ENCODE measurements around the gene PLEKHA6. TPM values are rescaled to one million over a fixed set of nuclear protein-coding genes. Genes with fewer than 3 reads are reported as not detected.

The PLEKHA6 gene
- total and polyA plus RNA-seq, 2 of the 4 experiments (the other 2 are of a cell fraction): 8.2 to 19.9 TPM

DNA sequence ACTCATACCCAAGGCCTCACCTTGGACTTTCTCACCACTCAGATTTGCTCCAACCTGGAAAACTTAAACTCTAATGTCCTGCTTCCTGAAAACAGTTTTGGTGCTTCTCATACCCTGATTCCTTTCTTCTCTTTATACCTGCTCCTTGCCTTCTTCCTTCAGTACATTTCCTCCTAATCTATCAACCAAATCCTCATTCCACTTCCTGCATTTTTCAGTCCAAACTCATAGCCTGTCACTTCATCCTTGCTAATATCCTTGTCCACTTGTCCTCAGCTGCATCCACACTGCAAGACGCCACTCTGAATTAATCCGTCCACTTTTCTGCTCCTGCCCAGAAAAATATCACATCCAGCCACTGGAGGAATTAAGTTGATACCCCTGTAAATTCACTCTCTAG is 26.0 kb upstream of the PLEKHA6 start:
- H4K20me1 ChIP-seq (ENCODE audit: insufficient read depth, low read length): no peaks in the 10 kb centered on the region
- CTCF ChIA-PET: interaction anchor here (0.6 kb wide), 1 partner anchor 1568 kb away, joined by 4 read pairs; no protein-coding TSS in a partner anchor
- no peak overlapping the region for H2AK9ac ChIP-seq (replicated peaks; ENCODE audit: low read depth, low read length, poor library complexity)
- no peak overlapping the region for H2BK120ac ChIP-seq (ENCODE audit: low read depth, low read length)
- no peak overlapping the region for H3K27ac ChIP-seq (ENCODE audit: insufficient read depth, low read length)
- H3K4me2 ChIP-seq (ENCODE audit: low read depth, low read length): no peak overlapping the region
- no peak overlapping the region for H4K91ac ChIP-seq (ENCODE audit: insufficient read depth, low read depth, low read length)
- peaks cover 29% of the 10 kb centered on the region for H3K27me3 ChIP-seq (ENCODE audit: control insufficient read depth, insufficient read depth, low read length)
- no peak overlapping the region for H2BK5ac ChIP-seq (ENCODE audit: low read depth, low read length, poor library complexity, severe bottlenecking)
- no peak overlapping the region for H3K9ac ChIP-seq (ENCODE audit: low read depth, low read length)
- H2AFZ ChIP-seq (replicated peaks; ENCODE audit: low read length, poor library complexity): no peak overlapping the region
- TF ChIP-seq MXI1 (IDR thresholded peaks at IDR 0.05; ENCODE audit: borderline replicate concordance, low read depth, low read length): no peak
- TF ChIP-seq RFX5 (IDR thresholded peaks at IDR 0.05; ENCODE audit: low read depth, low read length): no peak
- no peak for TF ChIP-seq SMC3 (IDR thresholded peaks at IDR 0.05; ENCODE audit: low read depth, low read length)
- TF ChIP-seq, protein P1, sequence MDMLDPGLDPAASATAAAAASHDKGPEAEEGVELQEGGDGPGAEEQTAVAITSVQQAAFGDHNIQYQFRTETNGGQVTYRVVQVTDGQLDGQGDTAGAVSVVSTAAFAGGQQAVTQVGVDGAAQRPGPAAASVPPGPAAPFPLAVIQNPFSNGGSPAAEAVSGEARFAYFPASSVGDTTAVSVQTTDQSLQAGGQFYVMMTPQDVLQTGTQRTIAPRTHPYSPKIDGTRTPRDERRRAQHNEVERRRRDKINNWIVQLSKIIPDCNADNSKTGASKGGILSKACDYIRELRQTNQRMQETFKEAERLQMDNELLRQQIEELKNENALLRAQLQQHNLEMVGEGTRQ (IDR thresholded peaks at IDR 0.05; ENCODE audit: low read depth, low read length): no peak
- no peak for TF ChIP-seq RAD21 (IDR thresholded peaks at IDR 0.05; ENCODE audit: low read length)
- TF ChIP-seq, protein P2, sequence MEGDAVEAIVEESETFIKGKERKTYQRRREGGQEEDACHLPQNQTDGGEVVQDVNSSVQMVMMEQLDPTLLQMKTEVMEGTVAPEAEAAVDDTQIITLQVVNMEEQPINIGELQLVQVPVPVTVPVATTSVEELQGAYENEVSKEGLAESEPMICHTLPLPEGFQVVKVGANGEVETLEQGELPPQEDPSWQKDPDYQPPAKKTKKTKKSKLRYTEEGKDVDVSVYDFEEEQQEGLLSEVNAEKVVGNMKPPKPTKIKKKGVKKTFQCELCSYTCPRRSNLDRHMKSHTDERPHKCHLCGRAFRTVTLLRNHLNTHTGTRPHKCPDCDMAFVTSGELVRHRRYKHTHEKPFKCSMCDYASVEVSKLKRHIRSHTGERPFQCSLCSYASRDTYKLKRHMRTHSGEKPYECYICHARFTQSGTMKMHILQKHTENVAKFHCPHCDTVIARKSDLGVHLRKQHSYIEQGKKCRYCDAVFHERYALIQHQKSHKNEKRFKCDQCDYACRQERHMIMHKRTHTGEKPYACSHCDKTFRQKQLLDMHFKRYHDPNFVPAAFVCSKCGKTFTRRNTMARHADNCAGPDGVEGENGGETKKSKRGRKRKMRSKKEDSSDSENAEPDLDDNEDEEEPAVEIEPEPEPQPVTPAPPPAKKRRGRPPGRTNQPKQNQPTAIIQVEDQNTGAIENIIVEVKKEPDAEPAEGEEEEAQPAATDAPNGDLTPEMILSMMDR (conservative IDR thresholded peaks at IDR 0.05; ENCODE audit: low read depth, low read length): no peak
- no peak for TF ChIP-seq POLR2A (IDR thresholded peaks at IDR 0.05; ENCODE audit: low read depth, low read length)
- TF ChIP-seq MAFK (IDR thresholded peaks at IDR 0.05; ENCODE audit: low read depth, low read length): no peak
- TF ChIP-seq BHLHE40 (IDR thresholded peaks at IDR 0.05; ENCODE audit: low read depth, low read length): no peak
- TF ChIP-seq RCOR1 (IDR thresholded peaks at IDR 0.05; ENCODE audit: insufficient replicate concordance, low read length): no peak
- TF ChIP-seq NFE2L2 (IDR thresholded peaks at IDR 0.05; ENCODE audit: low read depth, low read length): no peak
- no peak for TF ChIP-seq MAZ (IDR thresholded peaks at IDR 0.05; ENCODE audit: borderline replicate concordance, low read depth, low read length)
- H3K4ac ChIP-seq (ENCODE audit: low read depth, low read length): no peak overlapping the region
- H3K79me1 ChIP-seq (ENCODE audit: low read depth in 1 of 2, low read length in 2 of 2): no peaks in the 10 kb centered on the region
- no peak overlapping the region for H3K14ac ChIP-seq (replicated peaks; ENCODE audit: low read depth, low read length)
- no peak overlapping the region for H3K18ac ChIP-seq (ENCODE audit: low read depth, low read length)
- BruUV-seq (replicated peaks): no TSS peak
- no peak overlapping the region for H2BK15ac ChIP-seq (ENCODE audit: low read depth, low read length)
- H3K23ac ChIP-seq (ENCODE audit: low read depth, low read length): no peak overlapping the region
- no peaks in the 10 kb centered on the region for H3K36me3 ChIP-seq (ENCODE audit: control insufficient read depth, insufficient read depth, low read length)
- no peak overlapping the region for H4K5ac ChIP-seq (ENCODE audit: low read depth, low read length)
- H3K9me3 ChIP-seq (ENCODE audit: control insufficient read depth, insufficient read depth, low read length): no peaks in the 10 kb centered on the region
- no peak overlapping the region for H4K8ac ChIP-seq (ENCODE audit: low read depth in 2 of 2, low read length in 2 of 2)
- dilution Hi-C loops (cut with HindIII; ENCODE audit: low sequenced_read_pairs, unreplicated experiment) (loop anchor here (25.0 kb wide), 2 partner anchors 223 to 523 kb away; partner anchors contain the start of genes ETNK2, REN and SNRPE), in situ Hi-C loops (cut with MboI; ENCODE audit: low sequenced_read_pairs) (no loop called here), intact Hi-C loops (cut with micrococcal nuclease) (no loop called here)
- no peak overlapping the region for H3K4me3 ChIP-seq (ENCODE audit: insufficient read depth, low read depth, low read length)
- no peaks in the 10 kb centered on the region for H3K9me1 ChIP-seq (ENCODE audit: insufficient read depth, low read length)
- no peaks in the 10 kb centered on the region for H3K4me1 ChIP-seq (ENCODE audit: control insufficient read depth, insufficient read depth, low read length)
- ATAC-seq (ENCODE audit: low read depth): no peak
- H2BK20ac ChIP-seq (ENCODE audit: low read depth, low read length): no peak overlapping the region
- no peak for DNase-seq
- POLR2A ChIA-PET (ENCODE audit: unreplicated experiment): no interaction called here
- WGBS, 2 experiments (ENCODE audit: extremely low coverage in 2 of 2, insufficient read length in 1 of 2): 100% methylated on average over 1 of the region's 2 CpGs; no CpG with 5 or more reads in 1 of the 2 experiments
- H3K56ac ChIP-seq (ENCODE audit: extremely low read depth, insufficient read depth, low read length): no peak overlapping the region
- no peak overlapping the region for H2AK5ac ChIP-seq (ENCODE audit: low read depth, low read length)

Data from IMR-90 (cell line).